LNCAP (cell line): ENCODE measurements around the gene TFCP2L1.

Experiments
- CTCF ChIP-seq: fragments of 450-650 bp; IDR thresholded peaks from 2 replicates; pipeline ENCODE4 v1.5.1; 2017; ENCODE audit warnings: mild to moderate bottlenecking

The TFCP2L1 gene

GRCh38 chr2:121212661-121213325 is 72.2 kb downstream of the TFCP2L1 start:
- no peak for TF ChIP-seq CTCF

GRCh38 chr2:121211689-121212151 is 73.3 kb downstream of the TFCP2L1 start:
- no peak for TF ChIP-seq CTCF

GRCh38 chr2:121211251-121211650 is 73.8 kb downstream of the TFCP2L1 start:
- TF ChIP-seq CTCF = no peak

GRCh38 chr2:121210691-121211090 is 74.3 kb downstream of the TFCP2L1 start:
- TF ChIP-seq CTCF = no peak

GRCh38 chr2:121209014-121209610 is 75.9 kb downstream of the TFCP2L1 start:
- no peak for TF ChIP-seq CTCF

- no peak for TF ChIP-seq CTCF
Observed at GRCh38 chr2:121207494-121207893, 77.5 kb downstream of the TFCP2L1 start.

- TF ChIP-seq CTCF = no peak
Observed at GRCh38 chr2:121205321-121205942, 79.6 kb downstream of the TFCP2L1 start.
